HG03342 (cell line): ENCODE measurements around the gene ALKBH1.

ENCODE experiments used
- ATAC-seq: cut with Tn5 transposase; IDR thresholded peaks from one replicate; pipeline ENCODE4 v1.9.1; 2021; ENCODE audit warnings: mild to moderate bottlenecking, moderate library complexity; ENCODE audit not compliant: unreplicated experiment

The ALKBH1 gene

GRCh38 chr14:77625360-77625759 is 82.5 kb downstream of the ALKBH1 start:
- no peak for ATAC-seq

GRCh38 chr14:77623201-77623600 is 84.6 kb downstream of the ALKBH1 start:
- no peak for ATAC-seq
